Liver (tissue), 3 donors: ENCODE data around the gene AKNA.

Experiments
- EGR1 ChIP-seq, 2 donors: IDR thresholded peaks; 2 replicates each; pipeline ENCODE4 v1.6.1; 2016 to 2018; ENCODE audit warnings: antibody characterized with exemption in 2 of 2, low read depth in 2 of 2
- GABPA ChIP-seq, 2 donors: IDR thresholded peaks in 1 of 2; conservative IDR thresholded peaks in 1 of 2; 2 replicates each; pipeline ENCODE4 v1.6.1; 2016; ENCODE audit warnings: antibody characterized with exemption in 2 of 2, mild to moderate bottlenecking in 1 of 2, moderate library complexity in 1 of 2
- RAD21 ChIP-seq, 2 donors: IDR thresholded peaks; 2 replicates each; pipeline ENCODE4 v1.6.1; 2016; ENCODE audit warnings: antibody characterized with exemption in 2 of 2, mild to moderate bottlenecking in 2 of 2
- TAF1 ChIP-seq: conservative IDR thresholded peaks from 2 replicates; pipeline ENCODE4 v1.6.1; 2016; ENCODE audit warnings: antibody characterized with exemption, mild to moderate bottlenecking
- TF ChIP-seq, protein P1 (sequence below): fragments of 150-350 bp; IDR thresholded peaks from 2 replicates; pipeline ENCODE4 v1.5.1; 2017; ENCODE audit warnings: improper control_type of control experiment, low read depth, low read length; ENCODE audit not compliant: missing input control
- TF ChIP-seq, protein P2 (sequence below): IDR thresholded peaks from 2 replicates; pipeline ENCODE4 v1.6.1; 2016; ENCODE audit warnings: antibody characterized with exemption, mild to moderate bottlenecking
- TF ChIP-seq, protein P3 (sequence below): IDR thresholded peaks from 2 replicates; pipeline ENCODE4 v1.6.1; 2016; ENCODE audit warnings: antibody characterized with exemption
- donor health status: healthy.
- donor health status: healthy.

DNA sequence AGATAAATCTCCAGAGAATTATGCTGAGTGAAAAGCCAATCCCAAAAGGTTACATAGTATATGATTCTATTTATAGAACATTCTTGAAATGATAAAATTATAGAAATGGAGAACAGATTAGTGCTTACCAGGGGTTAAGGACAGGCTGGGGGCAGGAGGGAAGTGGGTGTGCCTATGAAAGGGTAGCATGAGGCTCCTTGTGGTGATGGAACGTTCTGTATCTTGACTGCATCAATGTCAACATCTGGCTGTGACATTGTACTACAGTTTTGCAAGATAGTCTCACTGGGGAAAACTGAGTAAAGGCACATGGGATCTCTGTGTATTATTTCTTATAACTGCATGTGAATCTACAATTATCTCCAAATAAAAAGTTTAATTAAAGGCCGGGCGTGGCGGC is 35.9 kb downstream of the AKNA start:
- TF ChIP-seq, protein P1, sequence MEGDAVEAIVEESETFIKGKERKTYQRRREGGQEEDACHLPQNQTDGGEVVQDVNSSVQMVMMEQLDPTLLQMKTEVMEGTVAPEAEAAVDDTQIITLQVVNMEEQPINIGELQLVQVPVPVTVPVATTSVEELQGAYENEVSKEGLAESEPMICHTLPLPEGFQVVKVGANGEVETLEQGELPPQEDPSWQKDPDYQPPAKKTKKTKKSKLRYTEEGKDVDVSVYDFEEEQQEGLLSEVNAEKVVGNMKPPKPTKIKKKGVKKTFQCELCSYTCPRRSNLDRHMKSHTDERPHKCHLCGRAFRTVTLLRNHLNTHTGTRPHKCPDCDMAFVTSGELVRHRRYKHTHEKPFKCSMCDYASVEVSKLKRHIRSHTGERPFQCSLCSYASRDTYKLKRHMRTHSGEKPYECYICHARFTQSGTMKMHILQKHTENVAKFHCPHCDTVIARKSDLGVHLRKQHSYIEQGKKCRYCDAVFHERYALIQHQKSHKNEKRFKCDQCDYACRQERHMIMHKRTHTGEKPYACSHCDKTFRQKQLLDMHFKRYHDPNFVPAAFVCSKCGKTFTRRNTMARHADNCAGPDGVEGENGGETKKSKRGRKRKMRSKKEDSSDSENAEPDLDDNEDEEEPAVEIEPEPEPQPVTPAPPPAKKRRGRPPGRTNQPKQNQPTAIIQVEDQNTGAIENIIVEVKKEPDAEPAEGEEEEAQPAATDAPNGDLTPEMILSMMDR, result no peak
- TF ChIP-seq GABPA (IDR thresholded peaks at IDR 0.05 in 1 of 2, conservative IDR thresholded peaks at IDR 0.05 in 1 of 2), result no peak
- TF ChIP-seq RAD21 (IDR thresholded peaks at IDR 0.05), result no peak
- TF ChIP-seq, protein P2, sequence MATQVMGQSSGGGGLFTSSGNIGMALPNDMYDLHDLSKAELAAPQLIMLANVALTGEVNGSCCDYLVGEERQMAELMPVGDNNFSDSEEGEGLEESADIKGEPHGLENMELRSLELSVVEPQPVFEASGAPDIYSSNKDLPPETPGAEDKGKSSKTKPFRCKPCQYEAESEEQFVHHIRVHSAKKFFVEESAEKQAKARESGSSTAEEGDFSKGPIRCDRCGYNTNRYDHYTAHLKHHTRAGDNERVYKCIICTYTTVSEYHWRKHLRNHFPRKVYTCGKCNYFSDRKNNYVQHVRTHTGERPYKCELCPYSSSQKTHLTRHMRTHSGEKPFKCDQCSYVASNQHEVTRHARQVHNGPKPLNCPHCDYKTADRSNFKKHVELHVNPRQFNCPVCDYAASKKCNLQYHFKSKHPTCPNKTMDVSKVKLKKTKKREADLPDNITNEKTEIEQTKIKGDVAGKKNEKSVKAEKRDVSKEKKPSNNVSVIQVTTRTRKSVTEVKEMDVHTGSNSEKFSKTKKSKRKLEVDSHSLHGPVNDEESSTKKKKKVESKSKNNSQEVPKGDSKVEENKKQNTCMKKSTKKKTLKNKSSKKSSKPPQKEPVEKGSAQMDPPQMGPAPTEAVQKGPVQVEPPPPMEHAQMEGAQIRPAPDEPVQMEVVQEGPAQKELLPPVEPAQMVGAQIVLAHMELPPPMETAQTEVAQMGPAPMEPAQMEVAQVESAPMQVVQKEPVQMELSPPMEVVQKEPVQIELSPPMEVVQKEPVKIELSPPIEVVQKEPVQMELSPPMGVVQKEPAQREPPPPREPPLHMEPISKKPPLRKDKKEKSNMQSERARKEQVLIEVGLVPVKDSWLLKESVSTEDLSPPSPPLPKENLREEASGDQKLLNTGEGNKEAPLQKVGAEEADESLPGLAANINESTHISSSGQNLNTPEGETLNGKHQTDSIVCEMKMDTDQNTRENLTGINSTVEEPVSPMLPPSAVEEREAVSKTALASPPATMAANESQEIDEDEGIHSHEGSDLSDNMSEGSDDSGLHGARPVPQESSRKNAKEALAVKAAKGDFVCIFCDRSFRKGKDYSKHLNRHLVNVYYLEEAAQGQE, result no peak
- no peak for TF ChIP-seq EGR1 (IDR thresholded peaks at IDR 0.05; ENCODE audit: low read depth in 2 of 2)
- TF ChIP-seq, protein P3, sequence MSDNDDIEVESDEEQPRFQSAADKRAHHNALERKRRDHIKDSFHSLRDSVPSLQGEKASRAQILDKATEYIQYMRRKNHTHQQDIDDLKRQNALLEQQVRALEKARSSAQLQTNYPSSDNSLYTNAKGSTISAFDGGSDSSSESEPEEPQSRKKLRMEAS, result no peak
- no peak for TF ChIP-seq TAF1
